ENCODE results near the gene CCBE1.
"Not testable (repeated sequence)": the region's sequence is repeated elsewhere in the genome, so short reads cannot be mapped to it uniquely, and the experiment has no call there.

The CCBE1 gene

GRCh38 chr18:59549503-59550173, 147.6 kb downstream of the CCBE1 start:
- Mint-ChIP-seq H3K4me1 (no peaks in the 10 kb centered on the region), H3K36me3 (no peaks in the 10 kb centered on the region), H3K27ac (no peak overlapping the region), H3K9me3 (no peaks in the 10 kb centered on the region), H3K4me3 (no peak overlapping the region), H3K27me3 (peaks cover 3% of the 10 kb centered on the region)

DNA sequence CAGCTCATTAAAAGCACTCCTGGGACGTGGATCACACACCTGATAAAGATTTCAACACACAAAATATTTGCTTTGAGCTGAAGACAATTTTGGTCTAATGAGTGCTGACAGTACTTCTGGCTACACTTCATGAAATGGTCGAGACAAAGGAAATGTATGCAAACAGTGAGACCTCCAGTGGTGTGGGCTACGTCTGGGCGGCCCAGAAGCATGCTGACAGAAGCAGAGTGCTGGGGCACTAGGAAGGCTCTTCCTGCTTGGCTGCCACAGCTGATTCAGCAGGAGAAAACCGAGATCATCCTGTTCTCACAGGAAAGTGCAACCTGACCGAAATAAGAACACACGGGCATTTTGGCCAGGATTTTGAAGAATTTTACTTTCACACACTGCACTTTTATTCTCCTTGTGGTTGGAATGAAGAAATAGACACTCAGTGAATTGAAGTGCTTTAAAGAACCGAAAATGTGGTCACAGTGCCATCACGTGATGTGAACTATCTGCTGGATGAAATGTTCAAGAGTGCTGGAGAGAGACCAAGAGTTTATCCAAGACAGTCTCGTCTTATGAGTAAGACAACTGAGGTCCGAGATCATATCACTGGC, 149.5 kb downstream of the CCBE1 start:
- Mint-ChIP-seq H3K9me3 (no peaks in the 10 kb centered on the region), H3K27ac (no peak overlapping the region), H3K4me1 (no peaks in the 10 kb centered on the region), H3K36me3 (no peaks in the 10 kb centered on the region), H3K27me3 (peaks cover 3% of the 10 kb centered on the region), H3K4me3 (no peak overlapping the region)

DNA sequence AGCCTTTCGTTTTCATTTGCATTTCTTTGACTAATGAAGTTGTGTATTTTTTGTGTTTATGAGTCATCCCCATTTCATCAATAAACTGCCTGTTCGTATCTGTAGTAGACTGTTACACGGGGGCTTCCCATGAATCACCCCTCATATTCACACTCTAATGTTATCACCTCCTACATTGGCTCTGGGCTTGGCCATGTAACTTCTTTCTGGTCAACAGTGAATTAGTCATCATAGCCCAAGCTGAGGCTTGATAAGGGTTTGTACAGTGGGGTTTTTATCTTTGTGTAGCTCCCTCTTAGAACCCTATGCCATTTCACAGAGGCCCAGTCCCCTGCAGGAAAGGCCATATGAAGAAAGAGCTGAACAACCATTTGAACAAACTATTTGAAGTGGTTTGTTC, 151.0 kb downstream of the CCBE1 start:
- no peaks in the 10 kb centered on the region for H3K9me3 Mint-ChIP-seq
- no peaks in the 10 kb centered on the region for H3K4me1 Mint-ChIP-seq
- H3K27me3 Mint-ChIP-seq = peaks cover 3% of the 10 kb centered on the region
- H3K27ac Mint-ChIP-seq = no peak overlapping the region
- H3K36me3 Mint-ChIP-seq = no peaks in the 10 kb centered on the region
- H3K4me3 Mint-ChIP-seq = no peak overlapping the region

- H3K27me3 Mint-ChIP-seq = peaks cover 6% of the 10 kb centered on the region
- H3K4me3 Mint-ChIP-seq = no peak overlapping the region
- no peaks in the 10 kb centered on the region for H3K4me1 Mint-ChIP-seq
- no peak overlapping the region for H3K27ac Mint-ChIP-seq
- H3K9me3 Mint-ChIP-seq = peaks cover 4% of the 10 kb centered on the region
- no peaks in the 10 kb centered on the region for H3K36me3 Mint-ChIP-seq
Measured at GRCh38 chr18:59540780-59541179, 156.4 kb downstream of the CCBE1 start.

GRCh38 chr18:59540346-59540745, 156.9 kb downstream of the CCBE1 start:
- Mint-ChIP-seq H3K4me3 (no peak overlapping the region), H3K9me3 (peaks cover 4% of the 10 kb centered on the region), H3K27me3 (peaks cover 6% of the 10 kb centered on the region), H3K27ac (no peak overlapping the region), H3K4me1 (no peaks in the 10 kb centered on the region), H3K36me3 (no peaks in the 10 kb centered on the region)

GRCh38 chr18:59539108-59539507, 158.1 kb downstream of the CCBE1 start:
- Mint-ChIP-seq H3K36me3 (no peaks in the 10 kb centered on the region), H3K9me3 (peaks cover 4% of the 10 kb centered on the region), H3K27ac (no peak overlapping the region), H3K4me1 (no peaks in the 10 kb centered on the region), H3K27me3 (peaks cover 10% of the 10 kb centered on the region), H3K4me3 (no peak overlapping the region)

DNA sequence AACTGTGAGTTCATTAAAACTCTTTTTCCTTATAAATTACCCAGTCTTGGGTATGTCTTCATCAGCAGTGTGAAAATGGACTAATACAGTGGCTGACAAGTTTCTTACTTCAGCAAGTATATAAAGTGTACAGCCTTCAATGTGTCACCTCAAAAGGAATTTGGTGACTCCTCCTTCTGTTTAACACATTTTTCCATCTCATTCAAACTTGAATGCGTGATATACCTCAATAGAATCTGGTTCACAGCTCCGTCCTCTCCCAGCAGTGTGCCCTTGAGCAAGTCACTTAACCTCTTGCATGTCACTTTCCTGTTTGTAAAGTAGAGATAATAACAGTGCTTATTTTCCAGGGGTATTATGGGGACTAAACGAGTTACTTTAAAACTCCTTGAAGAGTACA, 159.6 kb downstream of the CCBE1 start:
- Mint-ChIP-seq H3K4me1 (no peaks in the 10 kb centered on the region), H3K9me3 (peaks cover 4% of the 10 kb centered on the region), H3K4me3 (no peak overlapping the region), H3K36me3 (no peaks in the 10 kb centered on the region), H3K27ac (no peak overlapping the region), H3K27me3 (peaks cover 14% of the 10 kb centered on the region)

GRCh38 chr18:59536166-59536565, 161.1 kb downstream of the CCBE1 start:
- H3K27me3 Mint-ChIP-seq = peaks cover 14% of the 10 kb centered on the region
- H3K4me3 Mint-ChIP-seq = no peak overlapping the region
- no peaks in the 10 kb centered on the region for H3K36me3 Mint-ChIP-seq
- H3K4me1 Mint-ChIP-seq = no peaks in the 10 kb centered on the region
- H3K27ac Mint-ChIP-seq = no peak overlapping the region
- peaks cover 4% of the 10 kb centered on the region for H3K9me3 Mint-ChIP-seq

DNA sequence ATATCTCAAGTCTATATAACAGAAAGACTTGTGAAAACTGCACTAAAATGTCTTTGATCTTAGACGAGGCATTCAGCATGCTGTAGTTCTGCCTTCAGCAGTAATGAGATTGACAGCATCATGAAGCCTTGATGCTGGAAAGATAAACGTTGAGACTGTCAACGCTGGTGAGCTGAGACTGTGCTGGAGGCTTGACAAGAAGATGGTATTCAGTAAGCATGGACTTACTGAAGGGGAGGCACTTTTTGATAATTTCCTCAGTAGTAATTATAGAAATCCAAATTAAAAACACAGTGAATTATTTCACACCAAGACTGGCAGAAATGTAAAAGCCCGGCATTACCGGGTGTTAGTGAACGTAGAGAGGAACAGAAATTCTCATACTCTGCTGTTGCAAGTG, 162.2 kb downstream of the CCBE1 start:
- Mint-ChIP-seq H3K27ac (no peak overlapping the region), H3K36me3 (no peaks in the 10 kb centered on the region), H3K4me3 (no peak overlapping the region), H3K27me3 (peaks cover 14% of the 10 kb centered on the region), H3K4me1 (no peaks in the 10 kb centered on the region), H3K9me3 (peaks cover 4% of the 10 kb centered on the region)

GRCh38 chr18:59528866-59529265, 168.4 kb downstream of the CCBE1 start:
- no peak overlapping the region for H3K4me3 Mint-ChIP-seq
- peaks cover 2% of the 10 kb centered on the region for H3K27me3 Mint-ChIP-seq
- H3K27ac Mint-ChIP-seq = no peak overlapping the region

DNA sequence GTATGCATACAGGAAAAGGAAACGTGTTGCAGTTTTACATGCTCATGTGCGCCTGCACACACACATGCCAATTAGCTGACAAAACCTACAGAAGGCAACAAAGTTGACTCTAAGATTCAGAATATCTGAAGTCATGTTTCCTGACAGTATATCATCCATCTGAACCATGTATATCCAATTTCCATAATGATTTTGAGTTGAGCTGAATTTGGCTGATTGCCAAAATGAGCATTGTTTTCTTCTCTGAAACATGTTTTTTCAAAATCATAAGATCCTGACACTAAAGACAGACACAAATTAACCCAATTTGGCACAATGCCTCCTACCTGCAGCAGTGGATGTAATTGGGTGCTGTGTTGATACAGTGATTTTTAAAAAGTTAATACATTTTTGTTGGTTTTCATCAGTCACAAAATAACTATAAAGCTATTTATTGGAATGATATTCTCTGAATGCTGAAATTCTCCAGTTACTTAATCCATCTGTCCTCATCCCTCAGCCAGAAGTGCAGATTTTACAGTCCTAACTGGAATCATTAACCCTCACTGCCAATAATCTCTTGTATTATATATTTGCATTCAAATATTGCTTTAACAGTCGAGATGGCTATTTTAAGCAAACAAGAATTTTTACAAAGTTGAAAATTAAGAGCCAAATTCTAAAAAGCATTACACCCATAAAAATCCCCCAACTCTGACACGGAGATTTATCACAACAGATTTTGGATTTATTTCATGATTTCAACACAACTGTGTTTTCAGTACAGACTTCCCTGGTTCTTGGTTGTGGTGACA, 176.5 kb downstream of the CCBE1 start:
- H3K36me3 Mint-ChIP-seq = no peaks in the 10 kb centered on the region
- H3K4me3 Mint-ChIP-seq = no peak overlapping the region
- no peak overlapping the region for H3K27ac Mint-ChIP-seq
- H3K9me3 Mint-ChIP-seq = peaks cover 5% of the 10 kb centered on the region
- H3K4me1 Mint-ChIP-seq = no peaks in the 10 kb centered on the region
- H3K27me3 Mint-ChIP-seq = peaks cover 2% of the 10 kb centered on the region

More at GRCh38 chr18:59528866-59529265, 168.4 kb downstream of the CCBE1 start:
- no peaks in the 10 kb centered on the region for H3K36me3 Mint-ChIP-seq
- peaks cover 13% of the 10 kb centered on the region for H3K9me3 Mint-ChIP-seq
- no peaks in the 10 kb centered on the region for H3K4me1 Mint-ChIP-seq

GRCh38 chr18:59518705-59519104, 178.5 kb downstream of the CCBE1 start:
- no peaks in the 10 kb centered on the region for H3K36me3 Mint-ChIP-seq
- no peak overlapping the region for H3K27ac Mint-ChIP-seq
- H3K4me3 Mint-ChIP-seq = no peak overlapping the region
- H3K27me3 Mint-ChIP-seq = peaks cover 2% of the 10 kb centered on the region
- H3K9me3 Mint-ChIP-seq = no peaks in the 10 kb centered on the region
- no peaks in the 10 kb centered on the region for H3K4me1 Mint-ChIP-seq

DNA sequence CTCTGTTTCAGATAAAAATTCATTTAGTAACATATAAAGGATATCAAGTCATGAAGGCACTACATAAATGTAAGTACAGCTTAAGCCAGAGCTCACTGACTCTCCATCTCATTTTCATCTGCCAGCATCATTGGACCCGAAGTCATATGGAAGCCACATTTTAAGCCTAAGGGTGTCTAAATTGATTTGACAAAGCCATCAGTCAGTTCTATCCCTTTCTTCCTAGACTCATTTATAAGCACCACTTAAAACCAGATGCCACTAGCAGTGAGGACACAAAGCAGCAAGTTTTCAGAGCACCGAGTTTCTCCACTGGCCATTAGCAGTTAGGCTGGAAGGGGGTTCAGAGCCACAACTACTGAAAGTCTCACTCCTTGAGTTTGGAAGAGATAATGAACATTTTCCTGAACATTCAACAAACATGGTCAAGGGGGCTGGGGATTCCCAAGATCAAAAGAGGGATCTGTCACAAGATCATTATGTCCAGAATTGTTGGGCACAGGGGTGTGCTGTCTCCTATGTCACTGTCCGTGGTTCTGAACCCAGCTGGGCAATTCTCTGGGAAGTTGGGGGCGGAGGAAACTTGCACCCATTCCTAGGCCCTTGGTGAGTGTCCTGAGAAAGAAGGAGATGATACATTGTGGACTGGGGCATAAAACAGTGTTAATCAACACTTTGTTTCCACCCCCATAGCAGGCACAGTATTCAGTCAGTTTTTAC, 179.6 kb downstream of the CCBE1 start:
- Mint-ChIP-seq H3K36me3 (no peaks in the 10 kb centered on the region), H3K4me3 (no peak overlapping the region), H3K27me3 (peaks cover 4% of the 10 kb centered on the region), H3K4me1 (no peaks in the 10 kb centered on the region), H3K9me3 (no peaks in the 10 kb centered on the region), H3K27ac (no peak overlapping the region)

- Mint-ChIP-seq H3K27me3 (peaks cover 8% of the 10 kb centered on the region), H3K9me3 (no peaks in the 10 kb centered on the region), H3K4me1 (no peaks in the 10 kb centered on the region), H3K36me3 (no peaks in the 10 kb centered on the region), H3K27ac (no peak overlapping the region), H3K4me3 (no peak overlapping the region)
Measured at GRCh38 chr18:59516356-59517155, 180.7 kb downstream of the CCBE1 start.

DNA sequence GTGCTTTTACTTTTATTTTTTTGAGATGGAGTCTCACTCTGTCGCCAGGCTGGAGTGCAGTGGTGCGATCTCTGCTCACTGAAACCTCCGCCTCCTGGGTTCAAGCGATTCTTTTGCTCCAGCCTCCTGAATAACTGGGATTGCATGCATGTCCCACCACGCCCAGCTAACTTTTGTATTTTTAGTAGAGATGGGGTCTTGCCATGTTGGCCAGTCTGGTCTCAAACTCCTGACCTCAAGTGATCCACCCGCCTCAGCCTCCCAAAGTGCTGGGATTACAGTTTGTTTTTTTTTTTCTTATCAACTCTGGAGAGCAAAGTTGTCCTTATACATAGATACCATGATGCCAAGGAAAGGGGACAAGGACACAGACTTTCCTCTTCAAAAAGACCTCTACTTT, 181.3 kb downstream of the CCBE1 start:
- not testable (repeated sequence) for H3K4me1 Mint-ChIP-seq, H3K36me3 Mint-ChIP-seq, H3K9me3 Mint-ChIP-seq, H3K27me3 Mint-ChIP-seq, H3K4me3 Mint-ChIP-seq, H3K27ac Mint-ChIP-seq
